Fibroblast of lung (primary cell): ENCODE results near the gene KIF3A. TPM values are rescaled to one million over a fixed set of nuclear protein-coding genes. Genes with fewer than 3 reads are reported as not detected.

Experiments
- DNase-seq, 2 donors: peaks; one replicate each; pipeline versions ENCODE4 v3.0.0 to v3.0.0-alpha.2; 2010; ENCODE audit warnings: low read depth in 2 of 2
- H2AFZ ChIP-seq: 2 replicates; pipeline ENCODE4 v1.5.1; 2012; ENCODE audit warnings: low read length, control low read depth, inconsistent platforms
- H3K27ac ChIP-seq: 2 replicates; pipeline ENCODE4 v1.5.1; 2011; ENCODE audit warnings: low read length, control low read depth; ENCODE audit not compliant: insufficient read depth
- H3K27me3 ChIP-seq: 2 replicates; pipeline ENCODE4 v1.5.1; 2011; ENCODE audit warnings: mild to moderate bottlenecking, low read length; ENCODE audit not compliant: control insufficient read depth, insufficient read depth
- H3K36me3 ChIP-seq: 2 replicates; pipeline ENCODE4 v1.5.1; 2011; ENCODE audit warnings: low read length; ENCODE audit not compliant: control insufficient read depth, insufficient read depth
- H3K4me1 ChIP-seq: 2 replicates; pipeline ENCODE4 v1.5.1; 2011; ENCODE audit warnings: low read length; ENCODE audit not compliant: control insufficient read depth, insufficient read depth; ENCODE audit errors: extremely low read depth
- H3K4me2 ChIP-seq: 2 replicates; pipeline ENCODE4 v1.5.1; 2011; ENCODE audit warnings: low read length, control low read depth; ENCODE audit not compliant: insufficient read depth; ENCODE audit errors: extremely low read depth
- H3K4me3 ChIP-seq, 4 experiments: fragments of 200-600 bp in 1 of 4; sonication (generic) in 1 of 4; replicated peaks in 1 of 4; 2 replicates each; pipeline ENCODE4 v1.5.1; 2011 to 2016; ENCODE audit warnings: low read length in 4 of 4, low read depth in 3 of 4, mild to moderate bottlenecking in 3 of 4, control low read depth in 2 of 4, inconsistent platforms in 1 of 4, mixed read lengths in 1 of 4; ENCODE audit not compliant: insufficient read depth in 1 of 4; ENCODE audit errors: control extremely low read depth in 1 of 4
- H3K79me2 ChIP-seq: 2 replicates; pipeline ENCODE4 v1.5.1; 2012; ENCODE audit warnings: mild to moderate bottlenecking, low read length, inconsistent platforms; ENCODE audit not compliant: control insufficient read depth, insufficient read depth
- H3K9ac ChIP-seq: 2 replicates; pipeline ENCODE4 v1.5.1; 2011; ENCODE audit warnings: mild to moderate bottlenecking, low read length, control low read depth; ENCODE audit not compliant: insufficient read depth
- H3K9me3 ChIP-seq: 2 replicates; pipeline ENCODE4 v1.5.1; 2012; ENCODE audit warnings: low read depth, low read length; ENCODE audit not compliant: control insufficient read depth, insufficient read depth
- H4K20me1 ChIP-seq: 2 replicates; pipeline ENCODE4 v1.5.1; 2011; ENCODE audit warnings: low read length; ENCODE audit not compliant: control insufficient read depth, insufficient read depth; ENCODE audit errors: extremely low read depth
- CTCF ChIP-seq, 2 donors: IDR thresholded peaks in 1 of 2; conservative IDR thresholded peaks in 1 of 2; 1 replicate in 1 of 2; 2 replicates in 1 of 2; pipeline ENCODE4 v1.5.1; 2011 to 2012; ENCODE audit warnings: low read length in 2 of 2, control low read depth in 1 of 2, inconsistent platforms in 1 of 2, low read depth in 1 of 2, mild to moderate bottlenecking in 1 of 2
- EZH2 ChIP-seq: IDR thresholded peaks from 2 replicates; pipeline ENCODE4 v1.5.1; 2012; ENCODE audit warnings: low read length, control low read depth, mild to moderate bottlenecking; ENCODE audit errors: missing control alignments
- polyA plus RNA-seq, 2 donors: library from polyadenylated mRNA; depleted of rRNA in 1 of 2; stranded (reverse) in 1 of 2; unstranded in 1 of 2; fragments of >200 nt; gene quantifications; 2 replicates each; pipeline ENCODE4 v1.2.1, GENCODE V29; 2011 to 2012; ENCODE audit warnings: missing spikeins in 1 of 2
- total RNA-seq: library from RNA; depleted of rRNA; stranded (reverse); fragments of >200 nt; gene quantifications from 2 replicates; pipeline ENCODE4 v1.2.1, GENCODE V29; 2014

Gene KIF3A
- total and polyA plus RNA-seq, 2 donors (not counting 1 experiment from before 2014, with no cell fraction given) = 8.8 to 11.2 TPM

GRCh38 chr5:132658381-132659302 lies 78.7 kb downstream of the KIF3A start:
- no peaks in the 10 kb centered on the region for H3K9me3 ChIP-seq
- no peaks in the 10 kb centered on the region for H3K79me2 ChIP-seq
- no peak overlapping the region for H3K4me3 ChIP-seq
- no peak overlapping the region for H3K4me2 ChIP-seq
- no peaks in the 10 kb centered on the region for H3K27me3 ChIP-seq
- H2AFZ ChIP-seq = no peak overlapping the region
- H3K4me1 ChIP-seq = no peaks in the 10 kb centered on the region
- no peaks in the 10 kb centered on the region for H4K20me1 ChIP-seq
- H3K27ac ChIP-seq = no peak overlapping the region
- TF ChIP-seq EZH2 (no peak), CTCF (conservative IDR thresholded peaks at IDR 0.05 in 1 of 2, IDR thresholded peaks at IDR 0.05 in 1 of 2; ENCODE audit: low read depth in 1 of 2, low read length in 2 of 2) (no peak)
- no peak overlapping the region for H3K9ac ChIP-seq
- H3K36me3 ChIP-seq = no peaks in the 10 kb centered on the region
- DNase-seq = no peak

GRCh38 chr5:132657676-132658380 lies 79.5 kb downstream of the KIF3A start, which contains the start of gene IL13:
IL13 (plus strand) TSS chr5:132658173; CDS start chr5:132658187, 14 bp downstream.
- H3K4me2 ChIP-seq = no peak within 1 kb of the TSS
- no peak for DNase-seq
- H3K9ac ChIP-seq = no peak within 1 kb of the TSS
- no peak within 1 kb of the TSS for H3K27ac ChIP-seq
- no peaks in the 10 kb centered on the region for H3K27me3 ChIP-seq
- TF ChIP-seq CTCF (conservative IDR thresholded peaks at IDR 0.05 in 1 of 2, IDR thresholded peaks at IDR 0.05 in 1 of 2; ENCODE audit: low read depth in 1 of 2, low read length in 2 of 2) (no peak), EZH2 (no peak)
- no peaks in the 10 kb centered on the region for H3K9me3 ChIP-seq
- H3K4me3 ChIP-seq = no peak within 1 kb of the TSS
- H3K36me3 ChIP-seq = no peaks in the 10 kb centered on the region
- no peaks in the 10 kb centered on the region for H3K4me1 ChIP-seq
- no peaks in the 10 kb centered on the region for H4K20me1 ChIP-seq
- no peaks in the 10 kb centered on the region for H3K79me2 ChIP-seq
- no peak within 1 kb of the TSS for H2AFZ ChIP-seq

DNA sequence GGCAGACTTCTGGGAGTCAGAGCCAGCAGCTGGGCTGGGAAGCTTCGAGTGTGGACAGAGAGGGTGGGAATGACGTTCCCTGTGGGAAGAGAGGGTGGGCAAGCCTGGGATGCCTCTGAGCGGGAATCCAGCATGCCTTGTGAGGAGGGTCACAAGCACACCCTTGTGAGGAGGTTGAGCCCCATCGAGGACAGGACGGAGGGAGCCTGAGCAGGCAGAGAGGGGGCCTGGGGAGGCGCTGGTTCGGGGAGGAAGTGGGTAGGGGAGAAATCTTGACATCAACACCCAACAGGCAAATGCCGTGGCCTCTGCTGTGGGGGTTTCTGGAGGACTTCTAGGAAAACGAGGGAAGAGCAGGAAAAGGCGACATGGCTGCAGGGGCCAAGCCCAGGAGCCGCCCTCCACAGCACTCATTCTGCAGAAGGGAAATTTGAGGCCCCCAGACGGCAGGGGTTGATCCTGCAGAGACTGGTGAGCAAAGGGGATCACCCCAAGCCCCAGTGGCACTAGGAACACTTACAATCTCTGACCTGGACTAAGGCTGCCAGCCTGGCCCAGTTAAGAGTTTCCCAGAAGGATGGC lies 80.5 kb downstream of the KIF3A start:
- Histone ChIP-seq H3K27me3 (no peaks in the 10 kb centered on the region), H3K9me3 (no peaks in the 10 kb centered on the region), H4K20me1 (no peaks in the 10 kb centered on the region), H3K79me2 (no peaks in the 10 kb centered on the region), H3K4me3 (peak overlapping the region in 1 of 4 experiments; percentile 52), H3K36me3 (no peaks in the 10 kb centered on the region), H3K4me1 (no peaks in the 10 kb centered on the region), H3K27ac (no peak overlapping the region), H3K4me2 (no peak overlapping the region), H2AFZ (no peak overlapping the region), H3K9ac (no peak overlapping the region)
- no peak for DNase-seq
- TF ChIP-seq EZH2 = no peak
- no peak for TF ChIP-seq CTCF (conservative IDR thresholded peaks at IDR 0.05 in 1 of 2, IDR thresholded peaks at IDR 0.05 in 1 of 2; ENCODE audit: low read depth in 1 of 2, low read length in 2 of 2)
